Body of pancreas (tissue), 4 donors: Measurements from ENCODE around the gene CD109. TPM values are rescaled to one million over a fixed set of nuclear protein-coding genes. Genes with fewer than 3 reads are reported as not detected.

ENCODE experiments used
- ATAC-seq: fragments of 150-250 bp; one replicate; pipeline ENCODE4 v1.9.1; 2016
- DNase-seq, 4 donors: peaks; one replicate each; pipeline ENCODE4 v3.0.0-alpha.2; 2019
- H3K27ac ChIP-seq, 4 donors: fragments of 200-600 bp; sonication (generic); 1 replicate in 3 of 4; 2 replicates in 1 of 4; pipeline versions ENCODE4 v1.5.1 to v1.6.1; 2016 to 2019; ENCODE audit warnings: mild to moderate bottlenecking in 1 of 4, mixed read lengths in 1 of 4, moderate library complexity in 1 of 4
- H3K27me3 ChIP-seq, 2 donors: fragments of 200-600 bp; sonication (generic); one replicate each; pipeline ENCODE4 v1.6.0; 2016; ENCODE audit warnings: mild to moderate bottlenecking in 1 of 2
- H3K36me3 ChIP-seq, 2 donors: fragments of 200-600 bp; sonication (generic); replicated peaks in 1 of 2; 2 replicates each; pipeline ENCODE4 v1.5.1; 2016; ENCODE audit warnings: low read depth in 2 of 2; ENCODE audit not compliant: insufficient read depth in 1 of 2
- H3K4me1 ChIP-seq: fragments of 200-600 bp; sonication (generic); one replicate; pipeline ENCODE4 v1.6.0; 2016
- H3K4me3 ChIP-seq, 2 donors: fragments of 200-600 bp; sonication (generic); 1 replicate in 1 of 2; 2 replicates in 1 of 2; pipeline ENCODE4 v1.5.1; 2016 to 2019
- H3K9me3 ChIP-seq, 3 donors: fragments of 200-600 bp; sonication (generic); 1 replicate in 2 of 3; 2 replicates in 1 of 3; pipeline ENCODE4 v1.5.1; 2016
- CTCF ChIP-seq, 7 experiments: fragments of 450-650 bp in 4 of 7; fragments of 200-600 bp in 3 of 7; sonication (generic) in 3 of 7; IDR thresholded peaks; one replicate each; pipeline ENCODE4 v1.5.1; 2016 to 2019; ENCODE audit warnings: antibody characterized with exemption in 7 of 7
- POLR2A ChIP-seq, 3 donors: fragments of 450-650 bp; IDR thresholded peaks; one replicate each; pipeline ENCODE4 v1.6.1; 2016; ENCODE audit warnings: antibody characterized with exemption in 3 of 3, mild to moderate bottlenecking in 2 of 3
- WGBS, 2 donors: methylation state at CpG; one replicate each; pipeline ENCODE4 v1.1.5; 2017; 5-methylcytosine and 5-hydroxymethylcytosine counted together
- intact Hi-C: fragments of 100-400 bp; cut with DNase I; formaldehyde crosslinking; loops from one replicate; pipeline ENCODE4 v1.15.1; 2023
- total RNA-seq, 2 donors: library from RNA; depleted of rRNA; stranded (reverse); fragments of >200 nt; gene quantifications; one replicate each; pipeline ENCODE4 v1.1.0, GENCODE V29; 2016

Gene CD109
- total RNA-seq, 2 donors from 2014 or later: 2.6 to 30.7 TPM

GRCh38 chr6:73867411-73867810 lies 171.4 kb downstream of the CD109 start:
- DNase-seq (no peak), ATAC-seq (no peak)
- intact Hi-C loops: no loop called here
- WGBS, 2 donors: 55 to 61% methylated on average over 3 of the region's 3 CpGs
- Histone ChIP-seq H3K36me3 (no peaks in the 10 kb centered on the region), H3K9me3 (no peaks in the 10 kb centered on the region), H3K27me3 (no peaks in the 10 kb centered on the region), H3K4me3 (no peak overlapping the region), H3K27ac (no peak overlapping the region), H3K4me1 (no peaks in the 10 kb centered on the region)
- TF ChIP-seq POLR2A (IDR thresholded peaks at IDR 0.05): no peak
- no peak for TF ChIP-seq CTCF (IDR thresholded peaks at IDR 0.05)

GRCh38 chr6:73870907-73871306 lies 174.9 kb downstream of the CD109 start:
- 65 to 68% methylated on average over 3 of the region's 3 CpGs for WGBS, 2 donors
- intact Hi-C loops: no loop called here
- Histone ChIP-seq H3K9me3 (no peaks in the 10 kb centered on the region), H3K4me1 (no peaks in the 10 kb centered on the region), H3K4me3 (no peak overlapping the region), H3K36me3 (no peaks in the 10 kb centered on the region), H3K27ac (no peak overlapping the region), H3K27me3 (no peaks in the 10 kb centered on the region)
- ATAC-seq (no peak), DNase-seq (no peak)
- TF ChIP-seq POLR2A (IDR thresholded peaks at IDR 0.05) (no peak), CTCF (IDR thresholded peaks at IDR 0.05) (no peak)

- Histone ChIP-seq H3K27ac (no peak overlapping the region), H3K9me3 (no peaks in the 10 kb centered on the region), H3K36me3 (no peaks in the 10 kb centered on the region), H3K27me3 (no peaks in the 10 kb centered on the region), H3K4me3 (no peak overlapping the region), H3K4me1 (no peaks in the 10 kb centered on the region)
- no peak for TF ChIP-seq POLR2A (IDR thresholded peaks at IDR 0.05)
- TF ChIP-seq CTCF (IDR thresholded peaks at IDR 0.05): no peak
- DNase-seq: no peak
- no peak for ATAC-seq
- intact Hi-C loops: no loop called here
These were observed 177.1 kb downstream of the CD109 start for GRCh38 chr6:73873081-73873480.

Other genes with a start within 250 kb of the CD109 start
- 1 to 10 TPM; 3.1 to 4.0 TPM for gene CGAS, start 243.9 kb upstream of the CD109 start, total RNA-seq
- gene MTO1, start 234.5 kb upstream of the CD109 start, total RNA-seq: 10 to 100 TPM; 13.7 to 17.8 TPM
- 1,000 to 10,000 TPM; 4,267 to 4,798 TPM for gene EEF1A1, start 175.2 kb upstream of the CD109 start, total RNA-seq
- 10 to 100 TPM in 1 of 2 donors, 1 to 10 TPM in 1; 4.9 to 11.2 TPM for gene SLC17A5, start 42.2 kb upstream of the CD109 start, total RNA-seq